ENCODE results near the gene FSTL1.

FSTL1 gene

GRCh38 chr3:120450600-120451271, at the start of gene FSTL1:
FSTL1 (minus strand) TSS chr3:120450992; CDS start chr3:120450746, 246 bp downstream.
- no peak for DNase-seq

GRCh38 chr3:120498556-120499346, 48.0 kb upstream of the FSTL1 start:
- DNase-seq, result no peak

GRCh38 chr3:120497818-120498217, 47.0 kb upstream of the FSTL1 start:
- DNase-seq, result no peak

GRCh38 chr3:120497336-120497735, 46.5 kb upstream of the FSTL1 start:
- no peak for DNase-seq

GRCh38 chr3:120496278-120497002, 45.6 kb upstream of the FSTL1 start:
- no peak for DNase-seq

- no peak for DNase-seq
Observed at GRCh38 chr3:120495809-120496208, 45.0 kb upstream of the FSTL1 start.

- no peak for DNase-seq
Observed at GRCh38 chr3:120492103-120492502, 41.3 kb upstream of the FSTL1 start.

GRCh38 chr3:120489421-120489820, 38.6 kb upstream of the FSTL1 start:
- no peak for DNase-seq

- DNase-seq, result no peak
Observed at GRCh38 chr3:120488296-120488695, 37.5 kb upstream of the FSTL1 start.

GRCh38 chr3:120487191-120487650, 36.4 kb upstream of the FSTL1 start:
- no peak for DNase-seq

- DNase-seq, result no peak
Observed at GRCh38 chr3:120481081-120481480, 30.3 kb upstream of the FSTL1 start.

- DNase-seq, result no peak
Observed at GRCh38 chr3:120477781-120478180, 27.0 kb upstream of the FSTL1 start.

- DNase-seq, result no peak
Observed at GRCh38 chr3:120475722-120476377, 25.1 kb upstream of the FSTL1 start.

GRCh38 chr3:120473896-120474675, 23.3 kb upstream of the FSTL1 start:
- DNase-seq, result no peak

- no peak for DNase-seq
Observed at GRCh38 chr3:120473389-120473788, 22.6 kb upstream of the FSTL1 start.

- no peak for DNase-seq
Observed at GRCh38 chr3:120472121-120472844, 21.5 kb upstream of the FSTL1 start.

- no peak for DNase-seq
Observed at GRCh38 chr3:120471643-120472042, 20.9 kb upstream of the FSTL1 start.

GRCh38 chr3:120470870-120471269, 20.1 kb upstream of the FSTL1 start:
- no peak for DNase-seq

- DNase-seq, result no peak
Observed at GRCh38 chr3:120469882-120470301, 19.1 kb upstream of the FSTL1 start.

GRCh38 chr3:120469440-120469839, 18.6 kb upstream of the FSTL1 start:
- no peak for DNase-seq

GRCh38 chr3:120468635-120469295, 18.0 kb upstream of the FSTL1 start:
- no peak for DNase-seq

Measured in SHP77 (cell line).